ENCODE measurements around the gene TERC. TPM values are rescaled to one million over a fixed set of nuclear protein-coding genes. Genes with fewer than 3 reads are reported as not detected.
A peak's percentile ranks its signal among the peaks of the same experiment; 100 is the strongest.

TERC gene
- total RNA-seq, 3 donors from 2014 or later: 2.3 to 7.6 TPM; not detected in 1

GRCh38 chr3:169755488-169755887 is 9.4 kb downstream of the TERC start:
- Histone ChIP-seq H3K4me1 (ENCODE audit: low read depth) (peaks cover 5% of the 10 kb centered on the region), H3K9me3 (no peaks in the 10 kb centered on the region), H3K4me3 (no peak overlapping the region), H3K36me3 (ENCODE audit: low read depth) (no peaks in the 10 kb centered on the region)
- no peak for DNase-seq
- no peak for ATAC-seq
- intact Hi-C loops (cut with DNase I, micrococcal nuclease): no loop called here
- TF ChIP-seq, protein P1, sequence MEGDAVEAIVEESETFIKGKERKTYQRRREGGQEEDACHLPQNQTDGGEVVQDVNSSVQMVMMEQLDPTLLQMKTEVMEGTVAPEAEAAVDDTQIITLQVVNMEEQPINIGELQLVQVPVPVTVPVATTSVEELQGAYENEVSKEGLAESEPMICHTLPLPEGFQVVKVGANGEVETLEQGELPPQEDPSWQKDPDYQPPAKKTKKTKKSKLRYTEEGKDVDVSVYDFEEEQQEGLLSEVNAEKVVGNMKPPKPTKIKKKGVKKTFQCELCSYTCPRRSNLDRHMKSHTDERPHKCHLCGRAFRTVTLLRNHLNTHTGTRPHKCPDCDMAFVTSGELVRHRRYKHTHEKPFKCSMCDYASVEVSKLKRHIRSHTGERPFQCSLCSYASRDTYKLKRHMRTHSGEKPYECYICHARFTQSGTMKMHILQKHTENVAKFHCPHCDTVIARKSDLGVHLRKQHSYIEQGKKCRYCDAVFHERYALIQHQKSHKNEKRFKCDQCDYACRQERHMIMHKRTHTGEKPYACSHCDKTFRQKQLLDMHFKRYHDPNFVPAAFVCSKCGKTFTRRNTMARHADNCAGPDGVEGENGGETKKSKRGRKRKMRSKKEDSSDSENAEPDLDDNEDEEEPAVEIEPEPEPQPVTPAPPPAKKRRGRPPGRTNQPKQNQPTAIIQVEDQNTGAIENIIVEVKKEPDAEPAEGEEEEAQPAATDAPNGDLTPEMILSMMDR (IDR thresholded peaks at IDR 0.05): no peak

DNA sequence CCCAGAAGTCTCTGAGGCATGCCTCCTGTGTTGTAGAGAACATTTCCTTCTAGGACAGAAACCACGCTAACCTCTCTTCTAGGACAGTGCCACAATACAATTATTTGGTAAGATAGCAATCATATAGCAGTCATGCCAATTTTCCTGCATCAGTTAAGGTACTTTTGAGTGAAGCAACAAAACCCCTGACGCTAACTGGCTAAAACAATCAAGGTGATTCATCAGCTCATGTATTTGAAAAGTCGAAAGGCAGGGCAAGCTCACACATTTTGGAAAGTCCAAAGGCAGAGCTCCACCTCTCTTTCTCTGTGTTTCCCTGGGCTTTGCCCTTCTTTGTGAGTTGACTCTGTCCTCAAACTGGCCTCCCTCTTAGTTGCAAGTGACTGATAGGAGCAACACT is 10.1 kb downstream of the TERC start:
- H3K4me3 ChIP-seq: no peak overlapping the region
- no peak for ATAC-seq

DNA sequence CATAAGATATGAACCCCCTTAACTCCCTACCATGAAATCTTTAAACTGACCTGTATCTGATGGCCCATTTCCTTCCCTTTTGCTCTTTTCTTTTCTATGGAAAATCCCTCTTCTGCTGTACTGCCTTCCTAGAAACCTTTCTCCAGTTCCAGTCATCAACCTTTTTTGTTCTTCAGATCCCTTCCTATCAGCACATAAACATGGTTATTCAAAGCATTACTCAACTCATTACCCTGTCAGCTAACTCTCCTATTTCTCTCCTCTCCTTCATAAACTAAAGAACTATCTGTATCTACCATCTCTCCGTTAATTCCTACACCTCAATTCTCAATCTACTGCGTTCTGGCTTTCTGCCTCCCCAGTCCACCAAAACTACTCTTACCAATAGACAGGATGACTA is 13.0 kb downstream of the TERC start:
- ATAC-seq (no peak), DNase-seq (no peak)
- intact Hi-C loops (cut with DNase I, micrococcal nuclease): no loop called here
- TF ChIP-seq, protein P1 (IDR thresholded peaks at IDR 0.05): no peak
- Histone ChIP-seq H3K4me1 (ENCODE audit: low read depth) (no peaks in the 10 kb centered on the region), H3K36me3 (ENCODE audit: low read depth) (no peaks in the 10 kb centered on the region), H3K4me3 (no peak overlapping the region), H3K9me3 (no peaks in the 10 kb centered on the region)

More for the DNA sequence above, 10.1 kb downstream of the TERC start:
- TF ChIP-seq, protein P1 (IDR thresholded peaks at IDR 0.05): no peak
- H3K36me3 ChIP-seq (ENCODE audit: low read depth): no peaks in the 10 kb centered on the region
- H3K4me1 ChIP-seq (ENCODE audit: low read depth): peaks cover 5% of the 10 kb centered on the region
- H3K9me3 ChIP-seq: no peaks in the 10 kb centered on the region
- intact Hi-C loops (cut with DNase I, micrococcal nuclease): no loop called here
- no peak for DNase-seq

DNA sequence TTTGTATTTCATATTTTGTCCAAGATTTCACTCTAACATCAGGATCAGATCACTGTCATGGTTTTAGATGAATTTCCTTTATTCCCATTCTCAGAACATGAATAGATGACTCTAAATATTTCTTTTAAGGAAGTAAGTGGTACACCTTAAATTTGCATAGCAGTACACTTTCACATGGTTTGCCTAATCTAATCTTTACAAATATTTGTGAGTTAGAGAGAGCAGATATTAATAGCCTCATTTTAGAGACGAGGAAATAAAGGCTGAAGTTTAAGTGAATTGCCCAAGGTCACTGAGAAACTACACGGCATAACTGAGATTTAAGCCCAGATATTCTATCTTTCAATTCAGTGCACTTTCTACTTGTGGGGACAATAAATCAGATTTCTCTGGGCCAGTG is 14.2 kb downstream of the TERC start:
- H3K9me3 ChIP-seq: no peaks in the 10 kb centered on the region
- ATAC-seq (no peak), DNase-seq (no peak)
- no peaks in the 10 kb centered on the region for H3K4me1 ChIP-seq (ENCODE audit: low read depth)
- H3K36me3 ChIP-seq (ENCODE audit: low read depth): no peaks in the 10 kb centered on the region
- H3K4me3 ChIP-seq: no peak overlapping the region
- TF ChIP-seq, protein P1 (IDR thresholded peaks at IDR 0.05): no peak
- intact Hi-C loops (cut with DNase I, micrococcal nuclease): no loop called here

- Histone ChIP-seq H3K36me3 (ENCODE audit: low read depth) (no peaks in the 10 kb centered on the region), H3K4me3 (no peak overlapping the region), H3K4me1 (ENCODE audit: low read depth) (no peaks in the 10 kb centered on the region), H3K9me3 (no peaks in the 10 kb centered on the region)
- intact Hi-C loops (cut with DNase I, micrococcal nuclease): no loop called here
- TF ChIP-seq, protein P1 (IDR thresholded peaks at IDR 0.05): no peak
- DNase-seq (no peak), ATAC-seq (peak; percentile 59)
Measured at GRCh38 chr3:169748670-169749069, 16.2 kb downstream of the TERC start.

DNA sequence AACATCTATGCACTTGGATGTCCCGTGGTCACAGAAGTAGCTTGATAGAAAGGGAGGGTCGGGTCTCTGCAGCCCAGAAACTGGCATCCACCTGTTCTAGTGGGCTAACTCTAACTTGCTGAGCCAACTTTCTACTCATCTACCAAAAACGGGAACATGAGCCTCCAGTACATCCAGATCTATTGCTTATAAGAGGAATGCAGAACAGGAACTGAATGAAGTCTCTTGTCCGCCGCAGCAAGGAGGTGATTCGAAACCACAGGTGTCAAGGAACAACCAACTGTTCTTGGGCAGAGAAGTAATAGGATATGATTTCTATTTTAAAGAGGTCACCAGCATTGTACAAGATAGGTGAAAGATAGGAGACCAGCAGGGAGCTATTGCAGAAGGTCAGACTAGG is 17.9 kb downstream of the TERC start:
- Histone ChIP-seq H3K36me3 (ENCODE audit: low read depth) (no peaks in the 10 kb centered on the region), H3K4me1 (ENCODE audit: low read depth) (no peaks in the 10 kb centered on the region), H3K9me3 (no peaks in the 10 kb centered on the region), H3K4me3 (no peak overlapping the region)
- TF ChIP-seq, protein P1 (IDR thresholded peaks at IDR 0.05): no peak
- ATAC-seq (no peak), DNase-seq (no peak)
- intact Hi-C loops (cut with DNase I, micrococcal nuclease): no loop called here

Data from mucosa of descending colon (tissue), 3 donors.